IMR-90 (cell line): ENCODE results near the gene KCNH6. TPM values are rescaled to one million over a fixed set of nuclear protein-coding genes. Genes with fewer than 3 reads are reported as not detected.

Experiments
- ATAC-seq: fragments of 200-7000 bp; cut with Tn5 transposase; 2 replicates; pipeline ENCODE4 v1.9.1; 2020; ENCODE audit warnings: low read depth, mild to moderate bottlenecking, moderate library complexity
- BruUV-seq: library from RNA; stranded (reverse); fragments of 400-500 nt; replicated peaks from 2 replicates; lab custom pipeline; 2021; lab: Mats Ljungman, UMichigan
- CTCF ChIA-PET: fragments of 300-600 bp; formaldehyde crosslinking; extraction: SDS; loops from one replicate; lab custom pipeline; 2021; ENCODE audit warnings: antibody characterized with exemption; lab: Yijun Ruan, JAX
- POLR2A ChIA-PET: fragments of 300-600 bp; sonication (Branson Sonifier 250); formaldehyde crosslinking; loops from one replicate; lab custom pipeline; 2022; ENCODE audit warnings: antibody characterized with exemption; ENCODE audit not compliant: unreplicated experiment; lab: Charles Lee
- DNase-seq: peaks from one replicate; pipeline ENCODE4 v3.0.0; 2013
- H2AFZ ChIP-seq: replicated peaks from 2 replicates; pipeline ENCODE3; 2013; ENCODE audit warnings: low read length, mild to moderate bottlenecking; ENCODE audit not compliant: poor library complexity
- H2AK5ac ChIP-seq: 2 replicates; pipeline ENCODE4 v1.6.1; 2013; ENCODE audit warnings: low read depth, low read length, inconsistent platforms
- H2AK9ac ChIP-seq: replicated peaks from 2 replicates; pipeline ENCODE3; 2013; ENCODE audit warnings: mild to moderate bottlenecking, low read depth, low read length, moderate library complexity; ENCODE audit not compliant: poor library complexity
- H2BK120ac ChIP-seq: 2 replicates; pipeline ENCODE4 v1.6.1; 2013; ENCODE audit warnings: low read depth, low read length, inconsistent platforms
- H2BK15ac ChIP-seq: 3 replicates; pipeline ENCODE4 v1.6.1; 2013; ENCODE audit warnings: low read depth, low read length, inconsistent platforms
- H2BK20ac ChIP-seq: 2 replicates; pipeline ENCODE4 v1.6.1; 2013; ENCODE audit warnings: low read depth, mild to moderate bottlenecking, inconsistent platforms, low read length, moderate library complexity
- H2BK5ac ChIP-seq: 2 replicates; pipeline ENCODE4 v1.6.1; 2013; ENCODE audit warnings: mild to moderate bottlenecking, low read depth, low read length, inconsistent platforms; ENCODE audit not compliant: poor library complexity, severe bottlenecking
- H3K14ac ChIP-seq: replicated peaks from 2 replicates; pipeline ENCODE4 v1.6.1; 2013; ENCODE audit warnings: low read depth, low read length, inconsistent platforms
- H3K18ac ChIP-seq: 2 replicates; pipeline ENCODE4 v1.6.1; 2013; ENCODE audit warnings: low read depth, low read length, control low read depth
- H3K23ac ChIP-seq: 2 replicates; pipeline ENCODE4 v1.6.1; 2013; ENCODE audit warnings: low read depth, low read length, inconsistent platforms
- H3K27ac ChIP-seq: 2 replicates; pipeline ENCODE4 v1.5.1; 2013; ENCODE audit warnings: mild to moderate bottlenecking, control low read depth, low read length; ENCODE audit not compliant: insufficient read depth
- H3K27me3 ChIP-seq: 2 replicates; pipeline ENCODE4 v1.6.1; 2013; ENCODE audit warnings: low read length; ENCODE audit not compliant: control insufficient read depth, insufficient read depth
- H3K36me3 ChIP-seq: 2 replicates; pipeline ENCODE4 v1.6.1; 2013; ENCODE audit warnings: low read length, mixed read lengths; ENCODE audit not compliant: control insufficient read depth, insufficient read depth
- H3K4ac ChIP-seq: 2 replicates; pipeline ENCODE4 v1.6.1; 2013; ENCODE audit warnings: low read depth, low read length, inconsistent platforms
- H3K4me1 ChIP-seq: 2 replicates; pipeline ENCODE4 v1.6.1; 2013; ENCODE audit warnings: low read length, mixed read lengths; ENCODE audit not compliant: control insufficient read depth, insufficient read depth
- H3K4me2 ChIP-seq: 2 replicates; pipeline ENCODE4 v1.6.1; 2013; ENCODE audit warnings: low read depth, mild to moderate bottlenecking, control low read depth, low read length, moderate library complexity
- H3K4me3 ChIP-seq: 2 replicates; pipeline ENCODE4 v1.5.1; 2013; ENCODE audit warnings: low read depth, mild to moderate bottlenecking, control low read depth, low read length, moderate library complexity; ENCODE audit not compliant: insufficient read depth
- H3K56ac ChIP-seq: 2 replicates; pipeline ENCODE4 v1.6.1; 2013; ENCODE audit warnings: low read length, inconsistent platforms; ENCODE audit not compliant: insufficient read depth; ENCODE audit errors: extremely low read depth
- H3K79me1 ChIP-seq, 2 experiments: 2 replicates each; pipeline ENCODE4 v1.6.1; 2013; ENCODE audit warnings: low read length in 2 of 2, inconsistent platforms in 1 of 2, low read depth in 1 of 2
- H3K9ac ChIP-seq: 2 replicates; pipeline ENCODE4 v1.6.1; 2013; ENCODE audit warnings: low read depth, low read length, control low read depth
- H3K9me1 ChIP-seq: 2 replicates; pipeline ENCODE4 v1.6.1; 2013; ENCODE audit warnings: low read length, inconsistent platforms; ENCODE audit not compliant: insufficient read depth
- H3K9me3 ChIP-seq: 2 replicates; pipeline ENCODE4 v1.6.1; 2013; ENCODE audit warnings: low read length; ENCODE audit not compliant: control insufficient read depth, insufficient read depth
- H4K20me1 ChIP-seq: 2 replicates; pipeline ENCODE4 v1.6.1; 2013; ENCODE audit warnings: low read length, inconsistent platforms; ENCODE audit not compliant: insufficient read depth
- H4K5ac ChIP-seq: 2 replicates; pipeline ENCODE4 v1.6.1; 2013; ENCODE audit warnings: mild to moderate bottlenecking, low read depth, low read length, control low read depth
- H4K8ac ChIP-seq, 2 experiments: 2 replicates each; pipeline ENCODE4 v1.6.1; 2013; ENCODE audit warnings: low read depth in 2 of 2, low read length in 2 of 2, control low read depth in 1 of 2, inconsistent platforms in 1 of 2
- H4K91ac ChIP-seq: 2 replicates; pipeline ENCODE4 v1.6.1; 2013; ENCODE audit warnings: low read depth, low read length, inconsistent platforms; ENCODE audit not compliant: insufficient read depth
- BHLHE40 ChIP-seq: fragments of 150-350 bp; IDR thresholded peaks from 2 replicates; pipeline ENCODE4 v1.6.1; 2016; ENCODE audit warnings: mild to moderate bottlenecking, low read depth, low read length
- CHD1 ChIP-seq: IDR thresholded peaks from 2 replicates; pipeline ENCODE4 v1.6.1; 2012; ENCODE audit warnings: low read depth, low read length, improper control_type of control experiment
- CTCF ChIP-seq: conservative IDR thresholded peaks from 2 replicates; pipeline ENCODE4 v1.5.1; 2012; ENCODE audit warnings: mild to moderate bottlenecking, low read depth, low read length, improper control_type of control experiment
- ELK1 ChIP-seq: fragments of 150-350 bp; IDR thresholded peaks from 2 replicates; pipeline ENCODE4 v1.6.1; 2016; ENCODE audit warnings: low read depth, mild to moderate bottlenecking, low read length, moderate library complexity, borderline replicate concordance
- FOS ChIP-seq: fragments of 150-350 bp; IDR thresholded peaks from 2 replicates; pipeline ENCODE4 v1.6.1; 2016; ENCODE audit warnings: low read depth, low read length
- MAFK ChIP-seq: IDR thresholded peaks from 2 replicates; pipeline ENCODE4 v1.6.1; 2012; ENCODE audit warnings: low read depth, low read length, improper control_type of control experiment
- MAZ ChIP-seq: IDR thresholded peaks from 2 replicates; pipeline ENCODE4 v1.6.1; 2012; ENCODE audit warnings: low read depth, mild to moderate bottlenecking, low read length, improper control_type of control experiment, moderate library complexity, borderline replicate concordance
- NFE2L2 ChIP-seq: fragments of 150-350 bp; IDR thresholded peaks from 2 replicates; pipeline ENCODE4 v1.6.1; 2016; ENCODE audit warnings: low read depth, mild to moderate bottlenecking, low read length
- POLR2A ChIP-seq: IDR thresholded peaks from 2 replicates; pipeline ENCODE4 v1.6.1; 2012; ENCODE audit warnings: mild to moderate bottlenecking, low read depth, low read length
- RAD21 ChIP-seq: IDR thresholded peaks from 2 replicates; pipeline ENCODE4 v1.6.1; 2012; ENCODE audit warnings: low read length, improper control_type of control experiment
- RCOR1 ChIP-seq: IDR thresholded peaks from 2 replicates; pipeline ENCODE4 v1.6.1; 2012; ENCODE audit warnings: mild to moderate bottlenecking, low read length, improper control_type of control experiment; ENCODE audit not compliant: insufficient replicate concordance
- SMC3 ChIP-seq: fragments of 150-350 bp; IDR thresholded peaks from 2 replicates; pipeline ENCODE4 v1.6.1; 2016; ENCODE audit warnings: low read depth, mild to moderate bottlenecking, antibody characterized with exemption, low read length, moderate library complexity
- USF2 ChIP-seq: fragments of 150-350 bp; IDR thresholded peaks from 2 replicates; pipeline ENCODE4 v1.6.1; 2017; ENCODE audit warnings: mild to moderate bottlenecking, antibody characterized with exemption, low read length, low read depth
- WGBS, 2 experiments: methylation state at CpG; one replicate each; pipeline versions ENCODE4 v1.1.5 to v1.1.7; 2013; ENCODE audit warnings: missing lambda C conversion rate in 2 of 2; ENCODE audit not compliant: insufficient read length in 1 of 2; ENCODE audit errors: extremely low coverage in 2 of 2; 5-methylcytosine and 5-hydroxymethylcytosine counted together
- dilution Hi-C: fragments of 300-500 bp; cut with HindIII; formaldehyde crosslinking; loops from one replicate; pipeline ENCODE4 v1.14.3; 2018; ENCODE audit warnings: low sequenced_read_pairs; ENCODE audit not compliant: unreplicated experiment
- in situ Hi-C: fragments of 300-500 bp; cut with MboI; formaldehyde crosslinking; loops from 3 replicates; pipeline ENCODE4 v1.14.3; 2019; ENCODE audit warnings: low sequenced_read_pairs, inconsistent platforms, mixed read lengths
- intact Hi-C: fragments of 100-400 bp; cut with micrococcal nuclease; formaldehyde crosslinking; loops from 2 replicates; pipeline ENCODE4 v1.10.0; 2022
- polyA plus RNA-seq, 3 experiments: library from polyadenylated mRNA; depleted of rRNA; stranded (reverse); fragments of >200 nt; gene quantifications; 2 replicates each; pipeline ENCODE4 v1.2.3, GENCODE V29; 2012; ENCODE audit warnings: low replicate concordance in 1 of 3
- total RNA-seq: library from RNA; depleted of rRNA; stranded (reverse); fragments of >200 nt; gene quantifications from 2 replicates; pipeline ENCODE4 v1.2.3, GENCODE V29; 2012

KCNH6 gene
- total and polyA plus RNA-seq, 2 of the 4 experiments (the other 2 are of a cell fraction), result 0.17 to 0.18 TPM

- Histone ChIP-seq H3K27ac (no peak overlapping the region), H3K4me3 (no peak overlapping the region), H3K9me3 (no peaks in the 10 kb centered on the region), H3K23ac (no peak overlapping the region), H3K4me2 (no peak overlapping the region), H2BK20ac (no peak overlapping the region), H3K9ac (no peak overlapping the region), H2BK15ac (no peak overlapping the region), H3K14ac (no peak overlapping the region), H4K20me1 (peaks cover 70% of the 10 kb centered on the region), H2BK120ac (no peak overlapping the region), H3K27me3 (no peaks in the 10 kb centered on the region), H2AK9ac (no peak overlapping the region), H3K9me1 (peaks cover 14% of the 10 kb centered on the region), H3K4ac (no peak overlapping the region), H3K56ac (no peak overlapping the region), H3K4me1 (peaks cover 2% of the 10 kb centered on the region; the same call in 1 of the 2 replicates), H4K5ac (no peak overlapping the region), H4K91ac (no peak overlapping the region), H2AK5ac (no peak overlapping the region), H2AFZ (no peak overlapping the region), H3K36me3 (no peaks in the 10 kb centered on the region), H2BK5ac (no peak overlapping the region), H3K79me1 (peaks cover 20 to 59% of the 10 kb centered on the region in 2 experiments), H4K8ac (no peak overlapping the region), H3K18ac (no peak overlapping the region)
- WGBS, 2 experiments, result no CpG with 5 or more reads among the region's 2 CpGs
- ChIA-PET CTCF (no interaction called here), POLR2A (no interaction called here)
- BruUV-seq, result no TSS peak
- dilution Hi-C loops, result no loop called here
- ATAC-seq (no peak), DNase-seq (no peak)
- intact Hi-C loops, result no loop called here
- in situ Hi-C loops, result no loop called here
- TF ChIP-seq MAFK (no peak), CTCF (no peak), BHLHE40 (no peak), SMC3 (no peak), RAD21 (no peak), CHD1 (no peak), RCOR1 (no peak), MAZ (no peak), FOS (no peak), POLR2A (no peak), NFE2L2 (no peak), USF2 (no peak), ELK1 (no peak)
Observed at GRCh38 chr17:63563339-63563738, 40.2 kb downstream of the KCNH6 start.
